Left hindlimb (tissue), 1 donor: ENCODE measurements around the gene PLAC8L1.

Source experiments
- DNase-seq: peaks from one replicate; pipeline ENCODE4 v3.0.0-alpha.2; 2018

PLAC8L1 gene

GRCh38 chr5:146078566-146078965 lies 26.8 kb downstream of the PLAC8L1 start:
- DNase-seq: no peak

GRCh38 chr5:146076455-146076854 lies 28.9 kb downstream of the PLAC8L1 start:
- DNase-seq: no peak

DNA sequence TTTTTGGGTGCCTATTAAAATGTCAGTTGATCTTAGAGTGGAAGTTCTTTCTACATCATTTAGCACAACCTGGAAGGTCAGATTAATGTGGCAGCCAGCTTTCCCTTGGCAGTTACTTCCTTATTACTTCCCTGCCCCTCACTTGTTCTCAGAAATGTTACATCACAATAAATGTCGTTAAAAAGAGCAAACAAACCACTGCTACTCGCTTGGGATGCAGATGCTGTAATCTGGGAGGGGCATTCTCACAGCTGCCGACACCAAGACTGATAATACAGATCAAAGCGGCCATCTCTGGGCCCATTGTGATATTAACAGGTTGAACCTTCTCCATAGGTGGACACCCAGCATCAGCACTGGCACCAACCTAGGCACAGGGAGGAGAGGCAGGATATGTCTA lies 29.3 kb downstream of the PLAC8L1 start:
- DNase-seq: no peak

DNA sequence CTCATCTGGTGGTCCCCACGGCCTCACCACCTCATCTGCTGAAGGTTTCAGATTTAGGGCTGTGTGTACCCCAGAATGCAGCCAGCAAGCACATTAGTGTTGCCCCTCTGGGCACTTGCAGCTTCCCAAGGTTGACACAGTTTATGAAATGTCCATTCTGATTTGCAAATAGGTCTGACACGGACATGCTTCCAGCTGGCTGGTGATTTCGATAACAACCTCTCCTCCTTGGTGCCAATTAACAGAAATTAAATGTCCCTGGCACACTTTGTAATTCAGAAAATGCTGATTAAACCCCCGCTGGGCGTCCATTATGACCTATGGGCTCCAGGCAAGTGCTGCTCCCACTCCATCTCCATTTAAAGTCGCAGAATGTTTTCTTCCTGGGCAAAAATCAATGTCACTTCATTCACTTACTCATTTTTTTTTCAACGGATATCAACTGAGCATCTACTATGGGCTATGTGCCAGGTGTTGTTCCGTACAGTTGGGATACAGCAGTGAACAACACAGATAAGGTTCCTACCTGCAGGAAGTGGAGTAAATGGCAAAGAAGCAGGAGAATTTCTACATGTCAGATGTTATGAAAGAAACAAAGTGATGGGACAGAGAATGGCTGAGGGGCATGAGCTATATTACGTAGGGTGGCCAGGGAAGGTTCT lies 32.0 kb downstream of the PLAC8L1 start:
- no peak for DNase-seq

- no peak for DNase-seq
Measured at GRCh38 chr5:146072595-146072994, 32.8 kb downstream of the PLAC8L1 start.

- no peak for DNase-seq
Measured at GRCh38 chr5:146071171-146071570, 34.2 kb downstream of the PLAC8L1 start.

GRCh38 chr5:146070746-146071145 lies 34.6 kb downstream of the PLAC8L1 start:
- no peak for DNase-seq

GRCh38 chr5:146069780-146070099 lies 35.6 kb downstream of the PLAC8L1 start:
- no peak for DNase-seq

GRCh38 chr5:146068977-146069779 lies 36.2 kb downstream of the PLAC8L1 start:
- no peak for DNase-seq

DNA sequence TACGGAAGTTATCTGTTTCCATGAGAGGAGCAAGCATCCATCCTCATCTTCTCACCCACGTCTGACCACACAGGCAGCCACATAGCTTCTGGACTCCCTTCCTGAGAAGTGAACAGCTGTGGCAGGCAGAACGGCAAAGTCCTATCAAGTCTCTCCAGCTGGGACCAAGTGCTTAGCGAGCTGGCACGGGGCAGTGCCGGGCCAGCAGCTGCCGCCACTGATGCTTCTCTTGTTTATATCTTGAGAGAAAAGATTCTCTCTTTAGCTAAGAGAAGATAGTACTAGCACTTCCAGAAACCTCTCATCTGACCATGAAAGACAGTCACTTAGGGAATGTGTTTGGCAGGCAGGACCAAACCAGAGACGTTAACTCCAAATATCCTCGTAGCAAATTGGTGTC lies 37.2 kb downstream of the PLAC8L1 start:
- DNase-seq: peak; percentile 76

DNA sequence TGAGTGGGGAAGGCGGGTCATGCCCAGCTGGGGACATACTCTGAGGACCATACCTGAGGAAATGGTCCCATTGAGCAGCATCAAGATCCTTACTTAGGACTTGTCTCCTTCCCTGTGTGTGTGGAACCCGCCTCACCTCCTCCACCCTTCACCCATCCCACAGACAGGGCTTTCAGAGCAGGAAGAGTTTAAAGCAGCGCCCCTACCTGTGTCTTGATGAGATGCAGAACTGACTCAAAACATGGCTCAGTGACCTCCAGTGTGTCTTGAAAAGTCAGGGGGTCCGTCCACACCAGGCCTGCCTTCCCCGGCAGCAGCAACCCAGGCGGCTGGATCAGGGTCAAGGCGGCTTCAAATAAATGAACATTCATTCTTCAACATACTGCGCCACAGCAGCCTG lies 38.4 kb downstream of the PLAC8L1 start:
- no peak for DNase-seq

GRCh38 chr5:146060221-146060585 lies 45.2 kb downstream of the PLAC8L1 start:
- no peak for DNase-seq

DNA sequence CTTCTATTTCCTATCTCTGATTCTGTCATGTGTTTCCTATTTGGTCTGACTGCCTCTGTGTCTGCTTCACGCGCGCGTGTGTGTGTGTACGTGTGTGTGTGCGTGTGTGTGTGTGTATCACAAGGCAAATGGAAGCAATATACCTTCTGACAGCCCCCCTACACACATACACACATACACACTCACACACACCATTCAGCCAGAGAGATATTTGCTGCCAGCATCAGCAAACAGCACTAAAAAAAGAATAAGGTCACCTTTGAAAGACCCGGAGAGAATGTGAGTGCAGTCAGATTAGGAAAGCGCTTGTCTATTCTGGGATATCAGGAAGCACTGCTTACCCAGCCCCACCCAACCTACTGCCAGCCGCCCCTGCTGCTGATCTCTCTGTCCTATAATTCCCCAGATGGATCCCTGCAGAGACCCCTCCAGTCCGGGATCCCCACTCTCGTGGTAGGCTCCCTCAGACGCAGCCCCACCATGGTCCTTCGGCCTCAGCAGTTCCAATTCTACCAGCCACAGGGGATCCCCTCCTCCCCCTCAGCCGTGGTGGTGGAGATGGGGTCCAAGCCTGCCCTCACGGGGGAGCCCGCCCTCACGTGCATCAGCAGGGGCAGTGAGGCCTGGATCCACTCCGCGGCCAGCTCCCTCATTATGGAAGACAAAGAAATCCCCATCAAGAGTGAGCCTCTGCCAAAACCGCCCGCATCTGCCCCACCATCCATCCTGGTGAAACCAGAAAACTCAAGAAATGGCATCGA lies 45.7 kb downstream of the PLAC8L1 start:
- DNase-seq: no peak

- DNase-seq: no peak
Measured at GRCh38 chr5:146055432-146055831, 49.9 kb downstream of the PLAC8L1 start.

- DNase-seq: no peak
Measured at GRCh38 chr5:146052780-146053179, 52.6 kb downstream of the PLAC8L1 start.

DNA sequence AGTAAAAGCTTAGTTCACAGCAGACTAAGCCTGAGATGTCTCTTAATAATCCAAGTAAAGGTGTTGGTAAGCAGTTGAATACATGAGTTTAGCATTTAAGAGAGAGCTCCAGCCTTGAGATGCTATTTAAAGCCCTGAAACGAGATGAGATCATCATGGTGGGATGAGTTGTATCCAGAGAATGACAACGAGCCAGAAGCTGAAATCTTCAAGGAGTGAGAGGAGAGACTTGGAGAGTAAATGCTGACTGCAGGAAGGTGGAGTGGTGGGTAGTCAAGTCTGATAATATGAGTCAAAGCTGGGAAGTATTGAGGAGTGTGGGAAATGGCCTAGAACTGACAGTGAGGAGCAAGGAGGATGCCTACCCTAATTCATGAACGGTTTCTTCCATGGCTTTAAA lies 53.7 kb downstream of the PLAC8L1 start:
- no peak for DNase-seq

DNA sequence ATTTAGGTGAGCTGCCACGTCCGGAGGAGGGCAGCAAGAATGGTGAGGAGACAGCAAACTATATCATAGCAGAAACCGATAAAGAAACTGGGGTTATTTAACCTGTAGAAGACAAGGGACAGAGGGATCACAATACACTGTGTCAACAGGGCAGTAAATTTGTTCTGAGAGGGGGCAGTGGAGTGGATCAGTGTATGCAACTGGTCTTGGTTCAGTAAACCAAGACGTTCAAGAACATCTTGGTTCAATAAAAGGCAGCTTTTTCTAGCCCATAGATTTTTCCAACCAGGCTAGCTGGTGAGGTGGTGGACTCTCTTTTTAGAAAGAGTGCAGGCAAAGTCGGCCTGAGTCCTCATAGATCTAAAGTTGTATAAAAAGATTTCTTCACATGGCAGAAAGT lies 55.3 kb downstream of the PLAC8L1 start:
- DNase-seq: no peak

GRCh38 chr5:146049704-146050026 lies 55.7 kb downstream of the PLAC8L1 start:
- DNase-seq: no peak

- DNase-seq: peak; percentile 56
Measured at GRCh38 chr5:146048994-146049703, 56.2 kb downstream of the PLAC8L1 start.

DNA sequence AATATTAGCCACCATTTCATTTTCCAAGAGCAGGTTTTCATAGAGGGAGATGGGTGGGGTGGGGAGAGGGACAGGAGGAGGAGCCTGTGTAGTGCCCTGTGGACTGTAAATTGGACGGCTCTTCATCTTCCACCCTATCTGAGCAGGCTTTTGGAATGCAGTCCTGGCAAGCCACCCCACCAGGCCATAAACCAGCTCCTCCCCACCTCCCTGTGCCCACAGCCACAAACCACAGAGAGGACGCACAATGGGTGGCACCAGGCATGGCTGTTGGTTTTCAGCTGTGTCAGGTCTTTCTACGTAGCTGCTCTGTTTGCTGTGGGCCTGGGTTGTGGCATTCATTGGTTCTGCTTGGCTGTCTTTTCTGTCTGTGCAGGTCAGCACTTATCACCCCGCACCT lies 58.0 kb downstream of the PLAC8L1 start:
- no peak for DNase-seq

- no peak for DNase-seq
Measured at GRCh38 chr5:146043722-146044121, 61.7 kb downstream of the PLAC8L1 start.

- no peak for DNase-seq
Measured at GRCh38 chr5:146042628-146043279, 62.6 kb downstream of the PLAC8L1 start.

DNA sequence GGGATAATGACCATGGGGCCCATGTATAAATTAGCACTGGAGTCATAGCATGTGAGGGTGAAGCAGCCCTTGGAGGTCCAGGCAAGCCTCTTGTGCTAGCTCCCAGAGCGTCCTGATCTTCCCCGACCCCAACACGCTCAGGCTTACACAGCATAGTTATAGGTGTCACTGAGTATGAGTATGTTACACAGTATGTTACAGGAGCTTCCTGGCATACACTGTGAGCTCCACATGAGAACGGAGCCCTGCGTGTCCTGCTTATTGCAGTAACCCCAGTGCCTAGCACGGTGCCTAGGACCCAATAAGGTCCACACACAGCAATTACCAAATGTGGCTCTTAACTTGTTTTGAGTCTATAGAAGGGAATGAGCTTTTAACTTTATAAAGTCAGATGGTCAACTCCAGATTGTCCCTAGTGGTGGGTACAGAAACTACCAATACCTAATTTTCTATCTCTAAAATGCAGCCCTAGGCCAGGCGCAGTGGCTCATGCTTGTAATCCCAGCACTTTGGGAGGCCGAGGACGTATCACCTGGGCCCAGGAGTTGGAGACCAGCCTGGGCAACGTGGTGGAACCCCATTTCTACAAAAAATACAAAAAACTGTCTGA lies 64.1 kb downstream of the PLAC8L1 start:
- no peak for DNase-seq
